ENCODE data around the gene SCNN1A.

Gene SCNN1A

GRCh38 chr12:6384499-6385436 lies 9.4 kb upstream of the SCNN1A start:
- DNase-seq (ENCODE audit: low read depth, low spot score): no peak
- H3K27ac ChIP-seq: peak overlapping the region; percentile 88

DNA sequence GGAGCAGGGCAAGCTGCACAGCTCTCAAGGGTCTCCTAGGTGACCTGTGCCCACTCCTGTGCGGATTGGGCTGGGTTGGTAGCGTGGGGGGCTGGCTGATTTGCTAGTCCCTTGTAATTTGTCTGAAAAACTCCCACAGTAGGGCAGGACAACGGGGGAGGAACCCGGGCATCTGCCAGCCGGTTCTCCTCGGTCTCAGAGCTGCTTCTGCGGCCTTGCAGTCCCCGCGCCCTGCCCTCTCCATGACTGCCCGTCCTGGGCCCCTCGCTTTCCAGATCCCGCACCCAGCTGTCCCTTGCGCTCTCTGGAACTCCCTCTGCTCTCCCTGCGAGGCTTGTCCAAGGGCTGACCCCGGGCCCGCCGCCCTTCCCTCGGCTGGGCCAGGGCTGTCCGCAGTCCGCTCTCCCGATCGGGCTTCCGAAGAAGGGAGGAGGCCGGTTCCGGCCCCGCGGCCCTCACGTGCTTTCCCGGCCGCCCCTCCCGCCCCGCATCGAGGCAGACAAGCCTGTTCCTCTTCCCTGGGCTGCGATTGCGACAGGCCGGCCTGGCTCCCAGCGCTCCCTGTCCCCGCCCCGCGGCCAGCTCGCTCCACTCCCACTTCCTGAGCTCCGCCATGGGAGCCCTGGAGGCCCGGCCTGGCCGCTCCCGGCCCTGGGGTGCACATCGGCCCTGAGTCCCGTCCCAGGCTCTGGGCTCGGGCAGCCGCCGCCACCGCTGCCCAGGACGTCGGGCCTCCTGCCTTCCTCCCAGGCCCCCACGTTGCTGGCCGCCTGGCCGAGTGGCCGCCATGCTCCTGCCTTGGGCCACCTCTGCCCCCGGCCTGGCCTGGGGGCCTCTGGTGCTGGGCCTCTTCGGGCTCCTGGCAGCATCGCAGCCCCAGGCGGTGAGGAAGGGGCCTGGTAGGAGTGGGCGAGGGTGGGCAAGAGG lies 8.5 kb upstream of the SCNN1A start, which contains the start of gene LTBR:
TSS of gene LTBR (plus strand) at position 591 of the 927 bp plus-strand sequence. CDS start at position 788, 197 bp downstream.
- H3K27ac ChIP-seq: peak within 1 kb of the TSS; percentile 88
- peak; percentile 58 for DNase-seq (ENCODE audit: low read depth, low spot score)

DNA sequence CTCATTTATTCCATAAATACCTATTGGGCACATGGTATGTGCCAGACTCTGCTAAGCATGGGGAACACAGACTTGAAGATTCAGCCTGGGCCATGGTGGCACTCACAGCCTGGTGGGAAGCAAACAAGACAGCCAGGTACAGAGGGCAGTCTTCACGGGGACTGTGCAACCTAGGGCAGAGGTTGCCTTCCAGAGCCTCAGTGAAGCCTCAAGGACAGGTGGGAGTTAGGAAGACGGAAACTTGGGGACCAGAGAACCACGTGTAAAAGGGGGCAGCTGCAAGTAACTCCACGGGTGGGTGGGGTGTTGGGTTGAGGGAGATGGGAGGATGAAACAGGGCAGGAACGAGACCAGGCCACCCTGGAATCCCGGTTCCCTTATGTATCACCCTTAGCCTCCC lies 7.6 kb upstream of the SCNN1A start:
- H3K27ac ChIP-seq: peak overlapping the region; percentile 88

DNA sequence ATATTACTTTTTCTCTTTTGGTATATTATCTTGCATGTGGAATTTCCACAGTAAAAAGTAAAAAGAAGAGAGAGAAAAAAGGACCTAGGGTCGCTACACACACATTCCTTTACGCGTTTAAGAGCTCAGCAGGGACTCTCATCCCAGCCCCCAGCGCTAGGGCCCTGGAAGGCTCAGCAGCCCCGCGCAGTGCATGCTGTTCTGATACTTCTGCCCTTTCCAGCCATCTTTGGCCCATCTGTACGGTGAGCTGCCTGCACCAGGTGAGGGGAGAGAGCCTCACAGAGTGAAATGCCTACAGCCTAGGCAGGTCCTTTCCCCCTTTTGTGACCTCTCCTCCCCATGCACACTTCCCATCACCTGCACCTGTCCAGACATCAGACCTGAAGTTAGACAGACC lies 7.0 kb upstream of the SCNN1A start:
- no peak overlapping the region for H3K27ac ChIP-seq
- DNase-seq (ENCODE audit: low read depth, low spot score): no peak

More for the DNA sequence above, 7.6 kb upstream of the SCNN1A start:
- no peak for DNase-seq (ENCODE audit: low read depth, low spot score)

DNA sequence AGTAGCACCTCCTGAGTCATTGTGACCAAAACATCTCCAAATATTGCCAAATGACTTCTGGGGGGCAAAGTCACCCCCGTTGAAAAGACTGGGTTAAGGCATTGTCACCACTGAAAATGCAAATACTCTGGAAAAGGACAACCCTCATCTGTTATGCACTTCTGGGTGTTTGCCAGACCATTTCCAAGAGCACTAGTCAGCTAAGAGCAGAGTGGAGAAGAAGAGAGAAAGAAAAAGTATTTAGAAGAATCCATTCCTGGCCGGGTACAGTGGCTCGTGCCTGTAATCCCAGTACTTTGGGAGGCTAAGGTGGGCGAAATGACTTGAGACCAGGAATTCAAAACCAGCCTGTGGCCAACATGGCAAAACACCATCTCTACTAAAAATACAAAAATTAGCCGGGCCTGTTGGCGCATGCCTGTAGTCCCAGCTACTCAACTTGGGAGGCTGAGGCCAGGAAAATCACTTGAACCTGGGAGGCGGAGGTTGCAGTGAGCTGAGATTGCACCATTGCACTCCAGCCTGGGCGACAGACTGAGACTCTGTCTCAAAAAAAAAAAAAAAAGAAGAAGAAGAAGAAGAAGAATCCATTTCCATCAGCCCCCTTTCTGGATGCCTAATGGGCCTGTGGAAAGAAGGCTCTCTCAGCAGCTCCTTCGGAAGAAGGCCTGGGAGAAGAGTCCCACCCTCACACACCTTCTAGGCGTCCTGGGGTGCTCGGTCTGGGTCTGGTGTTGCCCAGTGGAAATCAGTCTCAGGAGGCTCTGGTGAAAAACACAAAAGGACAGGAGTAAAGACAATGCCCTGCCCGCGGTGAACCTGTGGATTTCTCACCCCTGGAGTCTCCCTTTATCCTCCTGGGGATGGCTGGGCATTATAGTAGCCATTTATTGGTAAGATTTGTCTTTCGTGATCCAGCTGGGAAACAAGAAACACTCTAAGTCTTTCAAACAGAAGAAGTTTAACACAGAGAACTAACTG lies 5.1 kb upstream of the SCNN1A start:
- DNase-seq (ENCODE audit: low read depth, low spot score): no peak
- H3K27ac ChIP-seq: peak overlapping the region; percentile 42

DNA sequence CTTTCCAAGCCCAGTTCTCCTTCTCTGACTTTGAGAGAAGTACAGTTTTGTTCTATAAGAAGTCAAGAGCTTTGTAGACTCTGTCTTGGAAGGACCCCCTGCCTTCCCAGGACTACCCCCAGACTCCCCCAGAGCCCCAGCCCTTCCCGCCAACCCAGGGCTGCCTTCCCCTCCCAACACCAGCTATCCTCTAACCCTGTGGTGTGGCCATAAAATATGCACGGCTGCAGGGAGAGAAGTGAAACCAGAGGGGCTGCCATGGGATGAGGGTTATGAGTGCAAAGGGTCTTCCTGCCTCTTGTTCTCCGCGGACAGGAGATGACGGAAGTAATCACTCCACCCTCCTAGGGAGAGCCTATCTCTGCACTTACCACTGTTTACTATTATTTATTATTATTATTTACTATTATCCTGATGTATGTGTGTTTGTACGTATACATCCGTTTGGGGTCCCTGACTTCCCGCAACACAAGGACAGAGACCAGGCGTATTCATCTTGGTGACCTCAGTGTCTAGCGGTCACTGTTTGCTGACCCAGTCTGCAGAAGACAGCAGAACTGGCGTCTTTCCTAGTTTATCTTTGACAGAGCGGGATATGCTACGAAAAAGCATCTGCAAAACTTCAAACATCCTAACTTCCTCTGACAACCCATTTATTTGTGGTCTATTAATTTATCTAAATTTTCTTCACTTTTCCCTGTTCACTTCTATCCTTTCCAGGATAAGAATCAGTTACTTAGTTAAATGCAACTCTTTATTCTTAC lies 3.5 kb upstream of the SCNN1A start:
- no peak for DNase-seq (ENCODE audit: low read depth, low spot score)
- H3K27ac ChIP-seq: no peak overlapping the region

DNA sequence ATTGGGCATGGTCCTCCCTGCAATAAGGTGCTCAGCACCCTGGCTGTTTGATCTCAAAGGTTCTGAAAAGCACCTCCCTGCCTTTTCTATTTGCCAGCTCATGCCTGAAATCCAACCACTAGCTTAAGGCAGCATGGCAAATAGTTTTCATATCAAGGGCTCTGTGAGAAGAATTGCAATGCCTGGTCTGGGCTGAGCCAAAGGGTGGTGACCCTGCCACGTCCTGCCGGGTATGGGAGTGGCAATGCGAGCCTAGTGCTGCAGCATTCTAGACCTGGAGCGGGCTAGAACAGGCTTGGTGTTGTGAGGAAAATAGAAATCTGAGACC lies 2.3 kb upstream of the SCNN1A start:
- H3K27ac ChIP-seq: peak overlapping the region; percentile 99
- no peak for DNase-seq (ENCODE audit: low read depth, low spot score)

DNA sequence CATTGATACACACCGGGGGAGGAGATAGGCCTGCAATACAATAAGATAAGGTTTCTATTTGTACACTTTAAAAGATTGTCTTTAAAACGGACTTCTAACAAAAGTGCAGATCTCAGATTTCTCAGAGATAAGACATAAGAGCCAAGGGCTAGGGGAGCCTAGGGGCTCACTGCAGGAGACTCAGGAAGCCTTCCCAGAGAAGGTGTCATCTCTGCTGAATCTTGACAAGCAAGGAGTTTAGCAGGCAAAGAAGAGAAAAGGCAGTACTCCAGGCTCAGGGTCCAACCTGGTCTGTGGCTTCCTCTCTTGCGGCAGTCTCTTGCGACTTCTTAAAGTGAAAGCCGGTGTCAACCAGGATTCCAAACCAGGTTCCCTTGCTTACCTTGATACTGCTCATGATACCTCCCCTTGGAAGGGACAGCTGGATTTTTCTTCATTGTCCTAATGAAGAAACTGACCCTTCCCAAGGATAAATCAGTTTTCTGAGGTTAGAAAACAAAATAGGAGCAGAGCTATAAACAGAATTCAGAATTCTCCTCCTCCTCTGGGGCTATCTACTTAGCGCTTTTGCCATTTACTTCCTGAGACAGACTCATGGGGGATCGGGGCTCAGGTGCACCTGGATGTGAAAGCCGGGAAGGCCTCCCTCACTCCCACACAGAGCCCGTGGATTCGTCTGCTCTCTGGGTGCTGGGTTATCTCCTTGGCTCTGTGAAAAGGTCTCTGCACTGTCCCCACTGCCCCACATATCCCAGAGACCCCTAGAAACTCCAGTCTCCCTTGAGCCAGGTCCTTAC lies 1.7 kb upstream of the SCNN1A start:
- DNase-seq (ENCODE audit: low read depth, low spot score): no peak
- peak overlapping the region; percentile 99 for H3K27ac ChIP-seq

DNA sequence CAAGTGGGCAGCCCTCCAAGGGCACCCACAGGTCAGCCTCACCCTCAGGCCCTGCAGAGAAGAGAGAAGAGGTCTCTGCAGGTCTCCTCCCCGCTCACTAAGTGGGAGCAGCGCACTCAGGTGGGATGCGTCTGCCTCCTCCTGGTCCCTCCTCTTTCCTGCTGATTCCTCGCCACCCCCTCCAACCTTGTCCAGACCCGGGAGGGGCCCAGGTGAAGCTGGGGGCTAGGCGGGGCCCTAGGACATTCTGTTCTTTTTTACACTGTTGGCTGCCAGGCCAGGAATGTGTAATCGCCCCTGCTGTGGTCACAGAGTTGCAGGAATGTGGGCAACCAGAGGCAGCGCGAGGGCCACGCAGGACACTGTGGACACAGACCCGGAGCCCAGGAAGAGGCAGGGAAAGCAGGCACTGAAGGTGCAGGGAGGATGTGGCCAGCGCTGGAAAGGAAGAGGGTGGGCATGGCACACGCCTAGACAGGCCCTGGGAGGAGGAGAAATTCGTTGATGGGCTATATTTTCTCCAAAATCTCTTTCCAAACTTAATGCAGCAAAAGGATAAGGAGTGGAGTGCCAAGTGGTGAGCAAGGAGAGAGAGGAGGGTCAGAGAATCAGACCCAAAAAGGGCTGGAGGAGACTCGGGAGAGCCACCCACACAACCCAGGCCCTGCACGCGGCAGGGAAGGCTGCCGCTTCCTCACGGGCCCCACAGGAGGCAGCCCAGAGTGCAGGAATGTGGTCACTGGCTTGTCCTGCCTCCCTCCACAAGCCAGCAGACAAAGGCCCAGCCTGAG lies 911 bp upstream of the SCNN1A start:
- peak overlapping the region; percentile 99 for H3K27ac ChIP-seq
- DNase-seq (ENCODE audit: low read depth, low spot score): no peak

DNA sequence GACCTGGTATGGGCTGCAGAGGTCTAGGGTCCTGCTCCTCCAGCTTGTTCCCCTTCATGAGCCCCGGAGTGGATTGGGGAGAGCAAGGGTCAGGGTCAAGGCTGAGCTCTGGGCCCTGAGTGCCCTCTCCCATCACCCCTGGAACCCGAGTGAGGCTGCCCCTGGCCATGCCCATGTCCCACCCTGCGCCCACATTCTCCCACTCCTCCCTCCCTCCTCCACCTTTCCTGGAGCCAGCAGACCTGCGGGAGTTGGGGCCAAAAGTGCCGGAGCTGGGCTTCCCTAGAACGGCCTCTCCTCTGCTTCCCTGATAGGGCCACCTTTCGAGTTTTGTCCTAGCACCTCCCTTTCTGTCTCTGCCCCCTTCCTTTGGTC lies 590 bp downstream of the SCNN1A start:
- H3K27ac ChIP-seq: peak overlapping the region; percentile 99
- no peak for DNase-seq (ENCODE audit: low read depth, low spot score)

DNA sequence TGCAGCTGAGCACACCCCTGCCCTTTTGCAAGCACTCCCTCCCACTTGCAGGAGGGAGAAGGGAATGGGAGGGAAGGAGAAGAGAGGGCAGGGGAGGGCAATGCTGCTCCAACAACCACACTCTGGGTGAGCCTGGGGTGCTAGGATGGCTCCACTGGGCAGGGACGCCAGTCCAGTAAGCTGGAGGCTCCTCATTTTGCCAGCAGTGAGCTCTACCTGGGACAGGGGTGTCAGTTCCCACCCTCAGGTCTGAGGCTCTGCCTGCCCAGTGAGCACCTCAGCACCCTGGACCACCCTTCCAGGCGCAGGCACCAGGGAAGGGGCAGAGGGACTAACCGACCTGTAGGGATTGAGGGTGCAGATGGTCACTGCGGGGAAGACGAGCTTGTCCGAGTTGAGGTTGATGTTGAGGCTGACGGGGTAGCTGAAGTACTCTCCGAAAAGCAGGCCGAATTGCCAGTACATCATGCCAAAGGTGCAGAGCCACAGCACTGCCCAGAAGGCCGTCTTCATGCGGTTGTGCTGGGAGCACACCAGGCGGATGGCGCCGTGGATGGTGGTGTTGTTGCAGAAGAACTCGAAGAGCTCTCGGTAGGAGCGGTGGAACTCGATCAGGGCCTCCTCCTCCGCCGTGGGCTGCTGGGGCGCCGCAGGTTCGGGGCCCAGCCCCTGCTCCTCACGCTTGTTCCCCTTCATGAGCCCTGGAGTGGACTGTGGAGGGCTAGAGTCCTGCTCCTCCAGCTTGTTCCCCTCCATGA lies 1.2 kb downstream of the SCNN1A start:
- no peak for DNase-seq (ENCODE audit: low read depth, low spot score)
- H3K27ac ChIP-seq: peak overlapping the region; percentile 99

GRCh38 chr12:6373022-6373787 lies 2.2 kb downstream of the SCNN1A start:
- peak overlapping the region; percentile 99 for H3K27ac ChIP-seq
- DNase-seq (ENCODE audit: low read depth, low spot score): no peak

DNA sequence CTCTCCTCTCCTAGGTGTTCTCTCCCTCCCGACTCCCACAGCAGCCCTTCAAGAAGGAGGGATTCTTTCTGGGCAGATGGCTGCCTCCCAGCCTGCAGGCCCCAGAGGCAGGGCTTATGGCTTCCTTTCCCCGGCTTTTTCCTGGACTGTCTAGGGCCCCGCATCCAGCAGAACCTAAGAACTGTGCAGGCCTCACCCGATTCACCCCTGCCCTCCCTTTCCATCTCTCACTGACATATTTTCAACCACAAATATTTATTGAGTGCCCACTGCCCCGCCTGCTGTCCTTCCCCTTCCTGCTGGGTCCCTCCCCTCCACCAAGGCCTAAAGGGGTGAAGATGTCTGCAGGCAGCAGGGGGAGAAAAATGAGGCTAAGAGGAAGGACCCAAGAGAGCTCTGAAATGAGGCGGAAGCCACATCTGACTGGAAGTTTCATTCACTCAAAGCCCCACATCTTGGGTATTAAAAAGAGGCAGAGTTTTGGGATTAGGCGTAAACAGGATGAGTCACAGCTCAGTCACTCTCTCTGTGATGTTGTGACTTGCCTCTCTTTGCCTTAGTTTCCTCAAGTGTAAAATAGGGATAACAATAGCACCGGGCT lies 2.9 kb downstream of the SCNN1A start:
- DNase-seq (ENCODE audit: low read depth, low spot score): peak; percentile 87
- H3K27ac ChIP-seq: peak overlapping the region; percentile 99

DNA sequence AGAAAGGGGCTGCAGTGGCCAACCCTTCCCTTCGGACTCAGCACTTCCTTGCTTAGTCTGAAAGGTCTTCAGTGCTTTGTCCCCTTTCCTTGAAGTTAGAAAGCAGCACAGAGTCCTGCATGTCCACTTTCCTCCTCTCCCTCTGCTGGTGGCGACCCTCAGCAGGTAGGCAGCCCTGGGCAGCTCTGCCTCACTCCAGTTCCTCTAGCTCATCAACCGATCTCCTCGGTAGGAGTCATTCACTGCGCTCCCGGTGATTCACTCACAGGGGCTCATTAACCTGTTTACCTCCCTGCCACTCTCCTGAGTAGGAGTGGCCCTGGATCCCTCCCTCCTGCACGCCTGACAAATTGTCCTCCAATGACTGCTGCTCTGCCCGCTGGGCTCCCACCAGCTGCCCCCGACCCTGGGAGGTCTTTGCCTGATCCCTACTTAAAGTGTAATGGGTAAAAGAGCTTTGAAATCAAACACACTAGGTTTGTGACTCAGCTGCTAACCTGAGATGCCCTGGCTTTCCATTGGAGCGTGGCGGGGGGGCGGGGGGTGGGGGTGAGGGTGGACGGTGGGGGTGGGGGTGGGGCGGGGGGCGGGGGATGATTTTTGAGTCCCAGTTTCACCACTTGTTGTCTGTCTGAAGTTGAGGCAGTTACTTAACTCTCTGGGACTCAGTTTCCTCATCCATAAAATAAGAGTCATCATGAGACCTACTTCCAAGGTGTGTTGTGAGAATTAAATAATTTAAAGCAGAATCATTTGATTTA lies 4.2 kb downstream of the SCNN1A start:
- DNase-seq (ENCODE audit: low read depth, low spot score): peak; percentile 92
- H3K27ac ChIP-seq: peak overlapping the region; percentile 99

GRCh38 chr12:6370576-6370935 lies 4.8 kb downstream of the SCNN1A start:
- peak overlapping the region; percentile 99 for H3K27ac ChIP-seq

More at GRCh38 chr12:6370576-6370935, 4.8 kb downstream of the SCNN1A start:
- no peak for DNase-seq (ENCODE audit: low read depth, low spot score)
